Smooth muscle cell (in vitro differentiated cells): ENCODE results near the gene CIRBP. TPM values are rescaled to one million over a fixed set of nuclear protein-coding genes. Genes with fewer than 3 reads are reported as not detected.

Source experiments
- DNase-seq: peaks from one replicate; lab custom pipeline; 2025; ENCODE audit not compliant: unreplicated experiment; lab: John Stamatoyannopoulos, UW
- H2AFZ ChIP-seq: fragments of 200-600 bp; sonication (generic); 2 replicates; pipeline ENCODE4 v1.6.0; 2016; ENCODE audit warnings: antibody characterized with exemption, low read depth, mild to moderate bottlenecking
- H3F3A ChIP-seq: fragments of 200-600 bp; sonication (generic); 2 replicates; pipeline ENCODE4 v1.6.0; 2017; ENCODE audit warnings: antibody characterized with exemption, low read depth
- H3K27ac ChIP-seq: fragments of 200-600 bp; sonication (generic); 2 replicates; pipeline ENCODE4 v1.5.1; 2016; ENCODE audit warnings: low read depth, mild to moderate bottlenecking
- H3K27me3 ChIP-seq: fragments of 200-600 bp; sonication (generic); 2 replicates; pipeline ENCODE4 v1.6.1; 2016; ENCODE audit warnings: low read depth, mild to moderate bottlenecking
- H3K36me3 ChIP-seq: fragments of 200-600 bp; sonication (generic); 2 replicates; pipeline ENCODE4 v1.5.1; 2016; ENCODE audit warnings: low read depth
- H3K4me1 ChIP-seq: fragments of 200-600 bp; sonication (generic); 2 replicates; pipeline ENCODE4 v1.5.1; 2016; ENCODE audit warnings: low read depth
- H3K4me2 ChIP-seq: fragments of 200-600 bp; sonication (generic); 2 replicates; pipeline ENCODE4 v1.6.0; 2016; ENCODE audit warnings: mild to moderate bottlenecking
- H3K4me3 ChIP-seq: fragments of 200-600 bp; sonication (generic); 2 replicates; pipeline ENCODE4 v1.5.1; 2016; ENCODE audit warnings: mild to moderate bottlenecking
- H3K79me2 ChIP-seq: fragments of 200-600 bp; sonication (generic); 2 replicates; pipeline ENCODE4 v1.6.0; 2016; ENCODE audit warnings: low read depth, mild to moderate bottlenecking
- H3K9ac ChIP-seq: fragments of 200-600 bp; sonication (generic); 2 replicates; pipeline ENCODE4 v1.6.0; 2016; ENCODE audit warnings: low read depth
- H3K9me3 ChIP-seq: fragments of 200-600 bp; sonication (generic); replicated peaks from 2 replicates; pipeline ENCODE4 v1.5.1; 2016; ENCODE audit warnings: low read depth
- H4K20me1 ChIP-seq: fragments of 200-600 bp; sonication (generic); 2 replicates; pipeline ENCODE4 v1.6.0; 2016; ENCODE audit warnings: low read depth
- WGBS: methylation state at CpG from one replicate; pipeline ENCODE4 v1.1.7; 2016; ENCODE audit warnings: low lambda C conversion rate; 5-methylcytosine and 5-hydroxymethylcytosine counted together
- polyA plus RNA-seq: library from polyadenylated mRNA; unstranded; fragments of >200 nt; fragmentation: Nextera tagmentation; extraction: Ambion mirVana; gene quantifications from 2 replicates; pipeline ENCODE4 v1.2.1, GENCODE V29; 2016
- total RNA-seq: library from RNA; depleted of rRNA; stranded (reverse); fragments of >200 nt; gene quantifications from 2 replicates; pipeline ENCODE4 v1.2.3, GENCODE V29; 2014
- TF ChIP-seq, protein P1 (sequence below): fragments of 200-600 bp; sonication (generic); IDR thresholded peaks from 2 replicates; pipeline ENCODE4 v1.5.1; 2017; ENCODE audit warnings: borderline replicate concordance, mild to moderate bottlenecking, antibody characterized with exemption; ENCODE audit not compliant: insufficient read depth, poor library complexity, severe bottlenecking

The CIRBP gene
- total and polyA plus RNA-seq, 2 experiments from 2014 or later = 122 to 215 TPM

DNA sequence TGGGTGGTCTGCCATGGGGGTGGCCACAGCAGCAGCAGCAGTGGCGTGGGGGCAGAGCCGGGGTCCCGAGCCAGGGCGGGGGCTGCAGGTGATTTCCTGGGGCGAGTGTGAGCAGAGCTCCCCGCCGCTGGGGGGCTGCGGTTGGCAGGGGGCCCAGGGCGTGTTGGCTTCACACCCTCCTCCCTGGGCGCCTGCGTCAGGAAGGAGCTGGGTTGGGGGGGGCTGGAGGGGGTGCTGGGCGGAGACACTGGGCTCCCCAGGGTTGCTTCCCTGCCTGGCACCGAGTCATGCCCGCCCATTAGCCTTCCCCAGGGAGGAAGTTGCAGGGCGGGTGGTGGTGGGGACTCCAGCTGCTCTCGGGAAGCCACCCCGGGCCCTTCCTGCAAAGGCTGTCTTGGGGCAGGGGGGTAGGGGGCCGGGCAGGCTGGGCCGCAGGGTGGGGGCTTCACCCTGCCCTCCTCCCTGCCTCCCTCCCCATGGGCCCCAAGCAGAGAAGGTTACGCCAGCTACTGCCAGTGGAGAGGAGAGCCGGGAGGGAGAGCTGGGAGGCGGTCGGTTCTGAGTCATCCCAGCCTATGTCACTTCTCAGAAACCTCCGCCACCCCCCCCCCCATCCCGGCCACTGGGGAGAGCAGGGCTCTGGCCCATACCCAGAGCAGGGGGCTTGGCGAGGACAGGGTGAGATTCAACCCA is 16.2 kb upstream of the CIRBP start:
- no peaks in the 10 kb centered on the region for H3K36me3 ChIP-seq
- H3K4me1 ChIP-seq = peaks cover 10% of the 10 kb centered on the region
- TF ChIP-seq, protein P1, sequence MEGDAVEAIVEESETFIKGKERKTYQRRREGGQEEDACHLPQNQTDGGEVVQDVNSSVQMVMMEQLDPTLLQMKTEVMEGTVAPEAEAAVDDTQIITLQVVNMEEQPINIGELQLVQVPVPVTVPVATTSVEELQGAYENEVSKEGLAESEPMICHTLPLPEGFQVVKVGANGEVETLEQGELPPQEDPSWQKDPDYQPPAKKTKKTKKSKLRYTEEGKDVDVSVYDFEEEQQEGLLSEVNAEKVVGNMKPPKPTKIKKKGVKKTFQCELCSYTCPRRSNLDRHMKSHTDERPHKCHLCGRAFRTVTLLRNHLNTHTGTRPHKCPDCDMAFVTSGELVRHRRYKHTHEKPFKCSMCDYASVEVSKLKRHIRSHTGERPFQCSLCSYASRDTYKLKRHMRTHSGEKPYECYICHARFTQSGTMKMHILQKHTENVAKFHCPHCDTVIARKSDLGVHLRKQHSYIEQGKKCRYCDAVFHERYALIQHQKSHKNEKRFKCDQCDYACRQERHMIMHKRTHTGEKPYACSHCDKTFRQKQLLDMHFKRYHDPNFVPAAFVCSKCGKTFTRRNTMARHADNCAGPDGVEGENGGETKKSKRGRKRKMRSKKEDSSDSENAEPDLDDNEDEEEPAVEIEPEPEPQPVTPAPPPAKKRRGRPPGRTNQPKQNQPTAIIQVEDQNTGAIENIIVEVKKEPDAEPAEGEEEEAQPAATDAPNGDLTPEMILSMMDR = no peak
- peak overlapping the region; percentile 97 for H3K27ac ChIP-seq
- DNase-seq = peak; percentile 99
- peaks cover 77% of the 10 kb centered on the region for H3K79me2 ChIP-seq
- H2AFZ ChIP-seq = no peak overlapping the region
- no peaks in the 10 kb centered on the region for H3K9me3 ChIP-seq
- peak overlapping the region; percentile 99 for H3K4me2 ChIP-seq
- H3K4me3 ChIP-seq = peak overlapping the region; percentile 99
- WGBS = 11% methylated on average over 17 of the region's 26 CpGs
- H4K20me1 ChIP-seq = peaks cover 80% of the 10 kb centered on the region
- H3K9ac ChIP-seq = peak overlapping the region; percentile 86
- H3F3A ChIP-seq = peaks cover 53% of the 10 kb centered on the region
- H3K27me3 ChIP-seq = no peaks in the 10 kb centered on the region

DNA sequence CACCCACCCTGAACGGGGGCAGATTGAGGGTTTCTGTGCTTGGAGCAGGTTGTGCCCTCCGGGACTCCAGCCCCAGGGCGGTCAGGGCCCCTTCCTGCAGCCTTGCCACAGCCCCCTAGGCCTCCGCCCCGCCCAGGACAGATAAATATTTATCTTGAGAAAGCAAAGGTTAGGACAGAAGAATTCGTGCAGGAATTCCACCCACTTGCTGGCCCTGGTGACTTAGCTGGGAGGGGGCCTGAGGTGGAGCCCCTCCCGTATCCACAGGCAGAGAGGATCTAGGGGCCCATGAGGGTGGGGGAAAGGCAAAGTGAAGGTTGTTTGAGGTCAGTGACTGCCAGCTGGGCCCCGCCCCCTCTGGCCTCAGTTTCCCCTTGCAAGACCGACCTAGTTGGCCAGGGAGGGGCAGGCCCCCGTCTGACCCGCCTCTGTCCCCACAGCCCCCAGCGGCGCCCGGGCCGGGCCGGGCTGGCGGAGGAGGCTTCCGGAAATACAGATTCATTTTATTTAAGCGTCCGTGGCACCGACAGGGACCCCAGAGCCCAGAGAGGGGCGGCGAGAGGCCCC is 15.5 kb upstream of the CIRBP start:
- DNase-seq = no peak
- H4K20me1 ChIP-seq = peaks cover 86% of the 10 kb centered on the region

DNA sequence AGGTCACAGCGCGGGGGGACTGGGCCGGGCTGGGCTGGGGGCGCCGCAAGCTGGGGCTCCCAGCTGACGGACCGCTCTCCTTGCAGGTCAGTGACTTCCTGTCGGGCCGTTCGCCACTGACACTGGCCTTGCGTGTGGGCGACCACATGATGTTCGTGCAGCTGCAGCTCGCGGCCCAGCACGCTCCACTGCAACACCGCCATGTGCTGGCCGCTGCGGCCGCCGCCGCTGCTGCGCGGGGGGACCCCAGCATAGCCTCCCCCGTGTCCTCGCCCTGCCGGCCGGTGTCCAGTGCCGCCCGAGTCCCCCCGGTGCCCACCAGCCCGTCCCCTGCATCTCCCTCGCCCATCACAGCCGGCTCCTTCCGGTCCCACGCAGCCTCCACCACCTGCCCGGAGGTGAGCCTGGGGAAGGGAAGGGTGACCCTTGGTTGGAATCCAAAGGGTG is 15.0 kb upstream of the CIRBP start:
- peaks cover 62% of the 10 kb centered on the region for H3F3A ChIP-seq
- WGBS = 96% methylated on average over 19 of the region's 37 CpGs
- no peaks in the 10 kb centered on the region for H3K9me3 ChIP-seq
- peaks cover 78% of the 10 kb centered on the region for H3K79me2 ChIP-seq
- no peaks in the 10 kb centered on the region for H3K36me3 ChIP-seq
- TF ChIP-seq, protein P1 = no peak
- H3K4me3 ChIP-seq = peak overlapping the region; percentile 99
- peak overlapping the region; percentile 99 for H3K4me2 ChIP-seq
- DNase-seq = no peak
- H3K9ac ChIP-seq = peak overlapping the region; percentile 86
- H4K20me1 ChIP-seq = peaks cover 91% of the 10 kb centered on the region
- H3K27me3 ChIP-seq = no peaks in the 10 kb centered on the region
- H3K4me1 ChIP-seq = peaks cover 13% of the 10 kb centered on the region
- peak overlapping the region; percentile 97 for H3K27ac ChIP-seq
- no peak overlapping the region for H2AFZ ChIP-seq

More for the DNA sequence above, 15.5 kb upstream of the CIRBP start:
- Histone ChIP-seq H3K4me1 (peaks cover 13% of the 10 kb centered on the region), H3K79me2 (peaks cover 78% of the 10 kb centered on the region), H3K4me3 (peak overlapping the region; percentile 99), H3K4me2 (peak overlapping the region; percentile 99), H3F3A (peaks cover 58% of the 10 kb centered on the region), H3K36me3 (no peaks in the 10 kb centered on the region), H3K9me3 (no peaks in the 10 kb centered on the region), H3K27me3 (no peaks in the 10 kb centered on the region), H3K27ac (peak overlapping the region; percentile 97), H2AFZ (no peak overlapping the region), H3K9ac (peak overlapping the region; percentile 86)
- TF ChIP-seq, protein P1 = no peak
- WGBS = 30% methylated on average over 11 of the region's 23 CpGs
